Endothelial cell of umbilical vein (primary cell): ENCODE measurements around the gene ARID5A. TPM values are rescaled to one million over a fixed set of nuclear protein-coding genes. Genes with fewer than 3 reads are reported as not detected.

Source experiments
- BruUV-seq: library from RNA; stranded (reverse); fragments of 400-500 nt; replicated peaks from 2 replicates; lab custom pipeline; 2021; lab: Mats Ljungman, UMichigan
- CTCF ChIA-PET: fragments of 300-600, 350-600 bp; sonication (Branson Sonifier 250); formaldehyde crosslinking; loops from one replicate; lab custom pipeline; 2021; ENCODE audit warnings: antibody characterized with exemption, inconsistent platforms; lab: Charles Lee
- POLR2A ChIA-PET: fragments of 300-600, 350-600 bp; sonication (Branson Sonifier 250); formaldehyde crosslinking; loops from one replicate; lab custom pipeline; 2021; ENCODE audit warnings: antibody characterized with exemption, inconsistent platforms; lab: Charles Lee
- DNase-seq: peaks from one replicate; pipeline ENCODE4 v3.0.0-alpha.2; 2011; ENCODE audit warnings: low read depth, low spot score
- FAIRE-seq: peaks from 2 replicates; lab custom pipeline; 2011; peaks lifted over from hg19 to GRCh38; lab: Jason Lieb, UNC
- H2AFZ ChIP-seq: 2 replicates; pipeline ENCODE4 v1.6.0; 2012; ENCODE audit warnings: low read depth, low read length, control low read depth, inconsistent platforms
- H3K27ac ChIP-seq: 2 replicates; pipeline ENCODE4 v1.5.1; 2011; ENCODE audit warnings: low read depth, mild to moderate bottlenecking, control low read depth, low read length, moderate library complexity; ENCODE audit not compliant: insufficient read depth
- H3K27me3 ChIP-seq, 2 experiments: 2 replicates each; pipeline versions ENCODE4 v1.6.0 to v1.6.1; 2011; ENCODE audit warnings: low read length in 2 of 2, mixed read lengths in 1 of 2; ENCODE audit not compliant: control insufficient read depth in 2 of 2, insufficient read depth in 2 of 2
- H3K36me3 ChIP-seq, 2 experiments: 2 replicates in 1 of 2; 3 replicates in 1 of 2; pipeline ENCODE4 v1.5.1; 2011; ENCODE audit warnings: low read length in 2 of 2, mild to moderate bottlenecking in 1 of 2, moderate library complexity in 1 of 2; ENCODE audit not compliant: control insufficient read depth in 2 of 2, insufficient read depth in 2 of 2; ENCODE audit errors: extremely low read depth in 1 of 2
- H3K4me1 ChIP-seq: 3 replicates; pipeline ENCODE4 v1.5.1; 2011; ENCODE audit warnings: mild to moderate bottlenecking, low read length; ENCODE audit not compliant: control insufficient read depth, insufficient read depth; ENCODE audit errors: extremely low read depth
- H3K4me2 ChIP-seq: 2 replicates; pipeline ENCODE4 v1.6.1; 2011; ENCODE audit warnings: low read length, control low read depth, mixed read lengths; ENCODE audit not compliant: insufficient read depth
- H3K4me3 ChIP-seq, 3 experiments: fragments of 200-600 bp in 1 of 3; sonication (generic), shearing (Covaris generic) in 1 of 3; replicated peaks in 1 of 3; 2 replicates each; pipeline ENCODE4 v1.5.1; 2011 to 2016; ENCODE audit warnings: control low read depth in 3 of 3, low read length in 3 of 3, mild to moderate bottlenecking in 2 of 3, inconsistent platforms in 1 of 3, low read depth in 1 of 3, moderate library complexity in 1 of 3; ENCODE audit not compliant: insufficient read depth in 1 of 3
- H3K79me2 ChIP-seq: 2 replicates; pipeline ENCODE4 v1.6.0; 2012; ENCODE audit warnings: low read length, inconsistent platforms; ENCODE audit not compliant: control insufficient read depth, insufficient read depth
- H3K9ac ChIP-seq: replicated peaks from 2 replicates; pipeline ENCODE3; 2011; ENCODE audit warnings: low read length, control low read depth; ENCODE audit not compliant: insufficient read depth; ENCODE audit errors: extremely low read depth
- H3K9me1 ChIP-seq: replicated peaks from 3 replicates; pipeline ENCODE4 v1.6.0; 2011; ENCODE audit warnings: mild to moderate bottlenecking, low read length; ENCODE audit not compliant: control insufficient read depth, insufficient read depth; ENCODE audit errors: extremely low read depth
- H3K9me3 ChIP-seq: replicated peaks from 2 replicates; pipeline ENCODE4 v1.5.1; 2012; ENCODE audit warnings: low read length, inconsistent platforms; ENCODE audit not compliant: control insufficient read depth, insufficient read depth
- H4K20me1 ChIP-seq: replicated peaks from 2 replicates; pipeline ENCODE3; 2011; ENCODE audit warnings: mild to moderate bottlenecking, low read length; ENCODE audit not compliant: control insufficient read depth, insufficient read depth; ENCODE audit errors: extremely low read depth
- CTCF ChIP-seq, 2 donors: IDR thresholded peaks; 1 replicate in 1 of 2; 2 replicates in 1 of 2; pipeline ENCODE4 v1.5.1; 2011; ENCODE audit warnings: low read length in 2 of 2, mild to moderate bottlenecking in 2 of 2, moderate library complexity in 2 of 2, control low read depth in 1 of 2, inconsistent platforms in 1 of 2, low read depth in 1 of 2; ENCODE audit not compliant: insufficient read depth in 1 of 2; ENCODE audit errors: extremely low read depth in 1 of 2
- EZH2 ChIP-seq: IDR thresholded peaks from 2 replicates; pipeline ENCODE4 v1.6.1; 2012; ENCODE audit warnings: borderline replicate concordance, low read depth, mild to moderate bottlenecking, moderate library complexity, low read length, inconsistent platforms; ENCODE audit not compliant: severe bottlenecking
- FOS ChIP-seq: IDR thresholded peaks from 2 replicates; pipeline ENCODE4 v1.6.1; 2011; ENCODE audit warnings: mild to moderate bottlenecking, low read length, moderate library complexity, borderline replicate concordance; ENCODE audit not compliant: insufficient read depth
- GATA2 ChIP-seq: IDR thresholded peaks from 2 replicates; pipeline ENCODE4 v1.7.0; 2011; ENCODE audit warnings: low read depth, mild to moderate bottlenecking, moderate library complexity, mixed read lengths, low read length; ENCODE audit not compliant: insufficient read length, insufficient read depth
- JUN ChIP-seq: IDR thresholded peaks from 2 replicates; pipeline ENCODE4 v1.6.1; 2011; ENCODE audit warnings: borderline replicate concordance, low read depth; ENCODE audit not compliant: insufficient read length, insufficient read depth
- MYC ChIP-seq: IDR thresholded peaks from one replicate; pipeline ENCODE4 v1.6.1; 2011; ENCODE audit warnings: mild to moderate bottlenecking, low read depth, low read length
- POLR2A ChIP-seq: IDR thresholded peaks from 2 replicates; pipeline ENCODE4 v1.6.1; 2012; ENCODE audit warnings: low read depth, mild to moderate bottlenecking, control low read depth, low read length
- POLR2AphosphoS5 ChIP-seq: IDR thresholded peaks from 2 replicates; pipeline ENCODE4 v1.6.1; 2012; ENCODE audit warnings: low read depth, mild to moderate bottlenecking, control low read depth, low read length, moderate library complexity; ENCODE audit not compliant: insufficient read depth
- dilution Hi-C: fragments of 300-500 bp; cut with MboI; formaldehyde crosslinking; loops from one replicate; pipeline ENCODE4 v1.15.0; 2019; ENCODE audit warnings: low sequenced_read_pairs; ENCODE audit not compliant: extremely low pct_ligation_motif_present
- intact Hi-C: fragments of 100-400 bp; cut with micrococcal nuclease; formaldehyde crosslinking; loops from one replicate; pipeline ENCODE4 v1.10.0; 2022
- polyA plus RNA-seq, 4 experiments: library from polyadenylated mRNA; depleted of rRNA in 3 of 4; stranded (reverse) in 3 of 4; unstranded in 1 of 4; fragments of >200 nt; gene quantifications; 2 replicates each; pipeline versions ENCODE4 v1.2.1 to v1.2.3, GENCODE V29; 2011 to 2012; ENCODE audit warnings: missing spikeins in 1 of 4
- total RNA-seq: library from RNA; stranded (reverse); gene quantifications from 2 replicates; pipeline ENCODE4 v1.2.3, GENCODE V29; 2021
- TF ChIP-seq, protein P1 (sequence below): IDR thresholded peaks from 2 replicates; pipeline ENCODE4 v1.6.1; 2011; ENCODE audit not compliant: insufficient read depth, insufficient read length

ARID5A gene
- total and polyA plus RNA-seq, 2 donors (not counting 3 experiments of a cell fraction or from before 2014, with no cell fraction given): 18.0 to 24.7 TPM

GRCh38 chr2:96558061-96558460 is 21.5 kb downstream of the ARID5A start:
- Histone ChIP-seq H3K9me1 (no peaks in the 10 kb centered on the region), H3K79me2 (no peaks in the 10 kb centered on the region), H3K36me3 (no peaks in the 10 kb centered on the region), H2AFZ (no peak overlapping the region), H3K27ac (no peak overlapping the region), H3K9me3 (no peaks in the 10 kb centered on the region), H3K9ac (no peak overlapping the region), H3K27me3 (no peaks in the 10 kb centered on the region), H3K4me1 (no peaks in the 10 kb centered on the region), H4K20me1 (no peaks in the 10 kb centered on the region), H3K4me2 (no peak overlapping the region), H3K4me3 (no peak overlapping the region)
- TF ChIP-seq GATA2: no peak
- no peak for TF ChIP-seq MYC
- TF ChIP-seq, protein P1, sequence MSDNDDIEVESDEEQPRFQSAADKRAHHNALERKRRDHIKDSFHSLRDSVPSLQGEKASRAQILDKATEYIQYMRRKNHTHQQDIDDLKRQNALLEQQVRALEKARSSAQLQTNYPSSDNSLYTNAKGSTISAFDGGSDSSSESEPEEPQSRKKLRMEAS: no peak
- no peak for TF ChIP-seq CTCF (IDR thresholded peaks at IDR 0.05; ENCODE audit: extremely low read depth in 1 of 2, insufficient read depth in 1 of 2, low read depth in 1 of 2, low read length in 2 of 2)
- no peak for TF ChIP-seq POLR2AphosphoS5
- no peak for TF ChIP-seq POLR2A
- no peak for TF ChIP-seq EZH2
- no peak for TF ChIP-seq FOS
- TF ChIP-seq JUN: no peak
- CTCF ChIA-PET: interaction anchor here (1.5 to 11.6 kb wide), 2 partner anchors 19 to 31 kb away, joined by 5 to 130 read pairs; partner anchors contain the start of gene ARID5A
- FAIRE-seq (no peak), DNase-seq (no peak)
- POLR2A ChIA-PET: no interaction called here
- no TSS peak for BruUV-seq
- dilution Hi-C loops (no loop called here), intact Hi-C loops (no loop called here)
